Ovary (tissue), 9 donors: ENCODE measurements around the gene ATP1A4. TPM values are rescaled to one million over a fixed set of nuclear protein-coding genes. Genes with fewer than 3 reads are reported as not detected.
A peak's percentile ranks its signal among the peaks of the same experiment; 100 is the strongest.

Experiments used
- DNase-seq, 5 donors: peaks; one replicate each; pipeline ENCODE4 v3.0.0-alpha.2; 2019 to 2020
- H3K27ac ChIP-seq, 2 donors: fragments of 200-600 bp; one replicate each; pipeline versions ENCODE4 v1.5.1 to v1.8.0; 2019 to 2022
- H3K27me3 ChIP-seq: fragments of 200-600 bp; one replicate; pipeline ENCODE4 v1.8.0; 2022
- H3K36me3 ChIP-seq: fragments of 200-600 bp; sonication (generic); one replicate; pipeline ENCODE4 v1.5.1; 2019
- H3K4me1 ChIP-seq: one replicate; pipeline ENCODE4 v1.8.1; 2013; ENCODE audit warnings: mild to moderate bottlenecking, moderate library complexity; ENCODE audit not compliant: insufficient read depth
- H3K4me3 ChIP-seq: fragments of 200-600 bp; sonication (generic); one replicate; pipeline ENCODE4 v1.5.1; 2017
- H3K9me3 ChIP-seq, 2 donors: fragments of 200-600 bp in 1 of 2; sonication (generic) in 1 of 2; one replicate each; pipeline versions ENCODE4 v1.5.1 to v1.8.1; 2013 to 2019; ENCODE audit warnings: mild to moderate bottlenecking in 1 of 2, moderate library complexity in 1 of 2
- CTCF ChIP-seq, 3 donors: fragments of 450-650 bp in 2 of 3; fragments of 200-600 bp in 1 of 3; IDR thresholded peaks; one replicate each; pipeline versions ENCODE4 v1.5.1 to v1.8.0; 2016 to 2022; ENCODE audit warnings: antibody characterized with exemption in 3 of 3, mild to moderate bottlenecking in 1 of 3
- EP300 ChIP-seq: sonication (generic); formaldehyde crosslinking; IDR thresholded peaks from one replicate; pipeline ENCODE4 v1.6.1; 2017; ENCODE audit warnings: antibody characterized with exemption
- POLR2A ChIP-seq: fragments of 450-650 bp; IDR thresholded peaks from one replicate; pipeline ENCODE4 v1.6.1; 2017; ENCODE audit warnings: antibody characterized with exemption, mild to moderate bottlenecking, moderate library complexity
- WGBS, 3 donors: extraction: QIAGEN DNeasy Blood & Tissue Kit in 1 of 3; methylation state at CpG; one replicate each; pipeline versions ENCODE4 v1.1.5 to v1.1.7; 2013 to 2017; 5-methylcytosine and 5-hydroxymethylcytosine counted together
- intact Hi-C, 4 donors: fragments of 100-400 bp; cut with DNase I; formaldehyde crosslinking; loops; one replicate each; pipeline versions ENCODE4 v1.11.0 to v1.15.1; 2022 to 2023
- polyA plus RNA-seq, 2 donors: library from polyadenylated mRNA; stranded (reverse); fragments of 200-250 nt in 1 of 2; fragments of 350-450 nt in 1 of 2; fragmentation: Illumina TruSeq in 1 of 2; extraction: RNeasy Lipid Tissue Mini Kit (QIAGEN cat#74804) in 1 of 2; gene quantifications; one replicate each; pipeline ENCODE4 v1.2.3, GENCODE V29; 2013 to 2014
- total RNA-seq, 7 donors: library from RNA; depleted of rRNA in 2 of 7; stranded (reverse); fragments of >200 nt in 2 of 7; fragmentation: NEBNext Ultra II Directional in 3 of 7; extraction: Animal tissue kit (Norgen Biotek cat#: 25700) in 3 of 7; gene quantifications; one replicate each; pipeline versions ENCODE4 v1.1.0 to v1.2.4, GENCODE V29; 2016 to 2023
- donor health status: DM: no; HTN: no; CAD: no; lungs with moderate emphysema.
- donor health status: DM: no; HTN: no; CAD: no.
- donor health status: Bipolar disorder and iron deficiency.
- donor health status: DM: yes; HTN: yes; CAD: no.
- donor health status: DM: no; HTN: no; CAD: no.
- donor health status: DM: yes; HTN: yes; CAD: no.

ATP1A4 gene
- total and polyA plus RNA-seq, 9 donors, result 0.22 to 0.37 TPM; not detected in 7

- Histone ChIP-seq H3K27me3 (no peaks in the 10 kb centered on the region), H3K9me3 (no peaks in the 10 kb centered on the region), H3K4me3 (no peak overlapping the region), H3K36me3 (no peaks in the 10 kb centered on the region), H3K4me1 (peaks cover 23% of the 10 kb centered on the region), H3K27ac (peak overlapping the region in 1 of 2 donors; percentile 60)
- WGBS, 3 donors, result 37 to 55% (median 54%) methylated on average over 11 to 12 of the region's 12 CpGs
- no peak for DNase-seq
- intact Hi-C loops, result loop anchor here in 1 of 4 donors (10.0 kb wide), 1 partner anchor 78 kb away; the partner anchor contains the start of gene CASQ1
- no peak for TF ChIP-seq EP300
Measured at GRCh38 chr1:160116283-160117147, 34.9 kb upstream of the ATP1A4 start.

- H3K9me3 ChIP-seq, result no peaks in the 10 kb centered on the region
- WGBS, 3 donors, result 0 to 10% (median 5%) methylated on average over 1 of the region's 1 CpG
- peaks cover 19% of the 10 kb centered on the region for H3K4me1 ChIP-seq
- no peak for TF ChIP-seq EP300
- no peak for TF ChIP-seq POLR2A
- no peak for TF ChIP-seq CTCF (IDR thresholded peaks at IDR 0.05)
- DNase-seq, result no peak
- H3K27me3 ChIP-seq, result no peaks in the 10 kb centered on the region
- H3K4me3 ChIP-seq, result no peak overlapping the region
- H3K27ac ChIP-seq, result no peak overlapping the region
- no peaks in the 10 kb centered on the region for H3K36me3 ChIP-seq
- intact Hi-C loops, result loop anchor here in 1 of 4 donors (10.0 kb wide), 1 partner anchor 78 kb away; the partner anchor contains the start of gene CASQ1
Measured at GRCh38 chr1:160117300-160117699, 34.1 kb upstream of the ATP1A4 start.

GRCh38 chr1:160117709-160118183, 33.7 kb upstream of the ATP1A4 start:
- no peak overlapping the region for H3K27ac ChIP-seq
- no peak overlapping the region for H3K4me3 ChIP-seq
- H3K9me3 ChIP-seq, result no peaks in the 10 kb centered on the region
- peaks cover 16% of the 10 kb centered on the region for H3K4me1 ChIP-seq
- peak; percentile 57 to 84 (median 68) for DNase-seq
- no peaks in the 10 kb centered on the region for H3K36me3 ChIP-seq
- intact Hi-C loops, result loop anchor here in 1 of 4 donors (10.0 kb wide), 1 partner anchor 77 kb away; the partner anchor contains the start of gene CASQ1
- no peak for TF ChIP-seq CTCF (IDR thresholded peaks at IDR 0.05)
- no peak for TF ChIP-seq POLR2A
- TF ChIP-seq EP300, result no peak
- 3 to 8% (median 6%) methylated on average over 8 of the region's 8 CpGs for WGBS, 3 donors
- H3K27me3 ChIP-seq, result no peaks in the 10 kb centered on the region

GRCh38 chr1:160118928-160119327, 32.5 kb upstream of the ATP1A4 start:
- 92 to 95% (median 93%) methylated on average over 3 of the region's 3 CpGs for WGBS, 3 donors
- H3K9me3 ChIP-seq, result no peaks in the 10 kb centered on the region
- intact Hi-C loops, result loop anchor here in 1 of 4 donors (10.0 kb wide), 1 partner anchor 76 kb away; the partner anchor contains the start of gene CASQ1
- H3K36me3 ChIP-seq, result no peaks in the 10 kb centered on the region
- H3K4me3 ChIP-seq, result no peak overlapping the region
- TF ChIP-seq EP300, result no peak
- no peak for TF ChIP-seq POLR2A
- no peak for TF ChIP-seq CTCF (IDR thresholded peaks at IDR 0.05)
- H3K4me1 ChIP-seq, result peaks cover 12% of the 10 kb centered on the region
- H3K27me3 ChIP-seq, result no peaks in the 10 kb centered on the region
- H3K27ac ChIP-seq, result no peak overlapping the region
- DNase-seq, result no peak
